ENCODE results near the gene PRR29.
A peak's percentile ranks its signal among the peaks of the same experiment; 100 is the strongest.

GRCh38 chr17:64017381-64017980, 19.3 kb downstream of the PRR29 start:
- TF ChIP-seq CTCF (IDR thresholded peaks at IDR 0.05) (peak in 2 of 7 experiments; percentile 11 to 45), POLR2A (IDR thresholded peaks at IDR 0.05) (no peak)

All from stomach (tissue), 4 donors.